HG02759 (cell line): ENCODE data around the gene REEP3.
"Not testable (repeated sequence)": the region's sequence is repeated elsewhere in the genome, so short reads cannot be mapped to it uniquely, and the experiment has no call there.

Source experiments
- ATAC-seq: cut with Tn5 transposase; IDR thresholded peaks from one replicate; pipeline ENCODE4 v1.9.1; 2021; ENCODE audit warnings: mild to moderate bottlenecking, moderate library complexity; ENCODE audit not compliant: unreplicated experiment

REEP3 gene, protein sequence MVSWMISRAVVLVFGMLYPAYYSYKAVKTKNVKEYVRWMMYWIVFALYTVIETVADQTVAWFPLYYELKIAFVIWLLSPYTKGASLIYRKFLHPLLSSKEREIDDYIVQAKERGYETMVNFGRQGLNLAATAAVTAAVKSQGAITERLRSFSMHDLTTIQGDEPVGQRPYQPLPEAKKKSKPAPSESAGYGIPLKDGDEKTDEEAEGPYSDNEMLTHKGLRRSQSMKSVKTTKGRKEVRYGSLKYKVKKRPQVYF

DNA sequence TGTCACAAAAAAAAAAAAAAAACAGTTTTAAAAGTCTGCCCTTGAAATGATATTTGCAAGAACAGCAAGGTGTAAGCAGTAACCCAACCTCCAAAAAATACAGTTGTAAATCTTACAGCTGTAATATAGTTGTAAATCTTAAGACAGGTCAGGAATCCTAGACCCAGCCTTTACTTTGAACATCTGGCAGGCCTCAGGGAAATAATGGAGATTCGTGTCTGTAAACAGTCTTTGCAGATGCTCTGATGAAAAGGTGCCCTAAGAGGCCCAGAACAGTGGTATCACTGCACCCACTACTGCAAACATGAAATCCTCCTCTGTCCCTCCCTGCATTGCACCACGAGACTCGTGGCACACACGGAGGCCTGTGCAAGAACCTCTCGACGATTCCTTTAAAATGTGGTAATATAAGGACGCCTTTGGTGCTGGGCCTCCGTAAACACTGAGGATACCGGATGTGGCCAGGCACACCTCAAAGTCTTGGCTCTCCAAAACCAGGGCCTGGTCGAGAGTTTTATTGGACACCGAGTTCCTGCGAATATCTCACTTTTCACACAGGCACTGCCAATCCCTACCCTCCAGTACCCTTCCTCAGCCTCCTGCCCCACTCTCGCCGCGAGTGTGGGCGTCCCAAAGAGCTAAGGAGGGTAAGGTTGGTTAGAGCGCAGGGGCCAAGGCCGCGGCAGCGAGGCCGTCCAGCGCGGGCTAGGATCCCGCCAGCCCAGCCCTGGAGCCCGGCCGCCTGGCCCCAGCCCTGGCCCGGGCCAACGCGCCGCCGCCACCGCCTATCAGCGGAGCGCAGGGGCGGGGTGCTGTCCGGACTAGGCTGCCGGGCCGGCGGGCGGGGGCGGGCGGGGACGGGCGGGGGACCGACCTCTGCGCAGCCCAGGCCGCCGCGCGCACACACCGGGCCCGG is at the start of gene REEP3:
Gene REEP3, plus strand, starts transcription at position 902 of the 916 bp plus-strand sequence. CDS start 145 bp downstream, outside the sequence.
- ATAC-seq = peak; percentile 83

DNA sequence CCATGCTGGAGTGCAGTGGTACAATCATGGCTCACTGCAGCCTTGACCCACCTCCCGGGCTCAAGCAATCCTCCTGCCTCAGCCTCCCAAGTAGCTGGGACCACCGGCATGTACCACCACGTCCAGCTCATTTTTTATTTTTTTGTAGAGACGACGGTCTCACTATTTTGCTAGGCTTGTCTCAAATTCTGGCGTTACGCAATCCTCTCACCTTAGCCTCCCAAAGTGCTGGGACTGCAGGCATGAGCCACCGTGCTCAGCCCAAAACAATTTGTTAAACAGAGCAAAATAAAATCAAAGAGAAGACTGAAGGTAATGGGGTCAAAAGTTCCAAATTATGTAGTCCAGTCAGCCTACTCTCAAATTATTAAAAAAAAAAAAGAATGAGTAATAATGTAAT is 46.7 kb upstream of the REEP3 start:
- no peak for ATAC-seq

DNA sequence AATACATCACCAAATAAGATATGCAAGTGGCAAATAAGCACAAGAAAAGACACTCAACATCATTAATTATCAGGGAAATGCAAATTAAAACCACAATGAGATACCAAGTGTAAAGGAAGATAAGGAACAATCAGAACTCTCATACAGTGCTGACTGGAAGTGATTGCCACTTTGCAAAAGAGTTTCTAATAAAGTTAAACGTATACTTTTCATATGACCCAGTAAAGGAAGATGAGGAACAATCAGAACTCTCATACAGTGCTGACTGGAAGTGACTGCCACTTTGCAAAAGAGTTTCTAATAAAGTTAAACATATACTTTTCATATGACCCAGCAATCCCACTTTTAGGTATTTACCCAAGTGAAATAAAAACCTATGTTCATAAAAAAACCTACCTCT is 43.3 kb upstream of the REEP3 start:
- ATAC-seq = no peak

DNA sequence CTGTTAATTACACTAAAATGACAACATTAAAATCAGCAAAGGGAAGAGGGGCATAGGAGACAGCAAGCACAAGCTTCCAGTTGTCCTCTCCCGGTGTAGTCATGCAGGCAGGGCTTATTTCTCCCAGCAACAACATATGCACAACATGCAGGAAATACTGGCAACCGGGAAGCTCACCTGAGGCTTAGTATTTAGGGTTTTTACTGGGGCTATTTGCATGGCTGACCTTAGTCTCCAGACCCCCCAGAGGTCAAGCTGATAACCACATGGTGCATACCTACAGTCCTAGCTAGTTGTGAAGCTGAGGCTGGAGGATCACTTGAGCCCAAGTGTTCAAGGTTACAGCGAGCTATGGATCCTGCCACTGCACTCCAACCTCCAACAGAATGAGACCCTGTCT is 42.6 kb upstream of the REEP3 start:
- no peak for ATAC-seq

DNA sequence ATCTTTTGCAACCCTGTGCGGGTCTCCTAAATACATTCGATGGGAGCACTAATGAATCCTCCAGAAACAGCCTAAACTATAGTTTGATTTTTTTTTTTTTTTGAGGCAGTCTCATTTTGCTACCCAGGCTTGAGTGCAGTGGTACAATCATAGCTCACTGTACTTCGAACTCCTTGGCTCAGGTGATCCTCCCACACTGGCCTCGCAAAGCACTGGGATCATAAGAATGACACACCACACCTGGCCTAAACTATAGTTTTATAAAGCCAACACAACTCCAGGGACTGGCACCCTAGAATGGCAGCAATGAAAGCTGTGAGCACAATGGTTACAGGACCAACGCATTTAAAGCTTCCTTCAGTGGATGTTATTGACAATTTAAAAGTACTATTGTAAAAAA is 41.0 kb upstream of the REEP3 start:
- ATAC-seq = no peak

DNA sequence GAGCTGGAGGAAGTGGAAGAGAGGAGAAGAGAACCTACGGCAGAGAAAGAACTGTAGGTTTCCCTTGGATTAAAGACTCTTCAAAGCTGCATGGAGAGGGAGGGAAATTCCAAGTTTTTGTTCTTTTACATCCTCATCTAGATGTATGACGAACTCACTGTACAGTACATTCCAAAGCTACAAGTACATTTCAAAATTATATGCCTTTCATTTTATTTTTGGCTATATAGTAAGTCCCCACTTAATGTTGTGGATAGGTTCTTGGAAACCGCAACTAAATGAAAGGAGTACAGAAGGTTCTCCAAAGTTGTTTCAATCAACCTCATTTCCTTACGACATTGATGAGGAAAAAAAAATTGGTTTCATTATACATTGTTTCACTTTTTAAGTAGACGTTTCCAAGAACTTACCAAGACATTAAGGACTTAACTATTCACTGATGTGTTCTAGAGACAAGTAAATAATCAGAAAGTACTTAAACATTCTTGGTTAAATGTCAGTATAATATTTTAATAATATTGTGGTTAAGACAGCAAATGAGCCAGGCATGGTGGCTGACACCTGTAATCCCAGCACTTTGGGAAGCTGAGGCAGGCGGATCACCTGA is 39.3 kb upstream of the REEP3 start:
- ATAC-seq = no peak

DNA sequence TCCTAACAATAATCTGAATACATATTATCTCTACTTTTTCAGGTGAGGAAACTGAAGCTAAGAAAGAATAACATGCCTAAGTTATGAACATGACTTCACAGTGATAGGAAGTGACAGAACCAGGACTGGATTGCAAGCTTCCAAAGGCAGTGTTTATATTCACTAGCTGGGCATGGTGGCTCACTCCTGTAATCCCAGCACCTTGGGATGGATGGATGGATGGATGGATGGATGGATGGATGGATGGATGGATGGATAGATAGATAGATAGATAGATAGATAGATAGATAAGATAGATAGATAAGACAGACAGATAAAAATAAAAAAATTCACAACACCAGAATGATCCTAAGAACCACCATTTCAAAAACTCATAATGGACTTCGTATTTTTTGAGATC is 37.2 kb upstream of the REEP3 start:
- no peak for ATAC-seq

DNA sequence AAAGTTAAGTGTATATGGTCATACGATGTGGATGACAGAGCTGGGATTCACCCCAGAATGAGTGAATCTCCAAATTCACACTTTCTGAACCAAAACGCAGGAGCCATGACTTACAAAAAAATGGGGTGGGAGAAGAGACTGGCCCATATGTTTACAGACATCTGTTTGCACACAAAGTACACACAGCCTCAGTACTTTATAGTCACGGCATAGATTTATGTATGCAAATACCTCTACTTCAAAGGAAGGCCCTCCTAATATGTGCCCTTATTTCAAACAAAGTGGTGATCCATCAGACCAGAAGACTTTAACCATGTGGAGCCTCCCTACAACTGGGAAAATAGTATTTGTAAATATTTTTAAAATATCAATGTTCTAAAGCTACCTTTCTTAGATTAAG is 33.2 kb upstream of the REEP3 start:
- no peak for ATAC-seq

DNA sequence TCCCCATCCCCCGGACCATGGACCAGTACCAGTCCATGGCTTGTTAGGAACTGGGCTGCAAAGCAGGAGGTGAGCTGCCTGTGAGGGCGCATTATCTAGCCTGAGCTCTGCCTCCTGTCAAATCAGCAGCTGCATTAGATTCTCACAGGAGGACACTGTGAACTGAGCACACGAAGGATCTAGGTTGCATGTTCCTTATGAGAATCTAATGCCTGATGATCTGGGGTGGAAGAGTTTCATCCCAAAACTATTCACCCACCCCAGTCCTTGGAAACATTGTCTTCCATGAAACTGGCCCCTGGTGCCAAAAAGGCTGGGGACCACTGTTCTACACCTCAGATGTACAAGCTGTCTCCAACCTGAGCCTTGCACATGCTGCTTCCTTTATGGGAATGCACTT is 31.4 kb upstream of the REEP3 start:
- ATAC-seq = no peak

DNA sequence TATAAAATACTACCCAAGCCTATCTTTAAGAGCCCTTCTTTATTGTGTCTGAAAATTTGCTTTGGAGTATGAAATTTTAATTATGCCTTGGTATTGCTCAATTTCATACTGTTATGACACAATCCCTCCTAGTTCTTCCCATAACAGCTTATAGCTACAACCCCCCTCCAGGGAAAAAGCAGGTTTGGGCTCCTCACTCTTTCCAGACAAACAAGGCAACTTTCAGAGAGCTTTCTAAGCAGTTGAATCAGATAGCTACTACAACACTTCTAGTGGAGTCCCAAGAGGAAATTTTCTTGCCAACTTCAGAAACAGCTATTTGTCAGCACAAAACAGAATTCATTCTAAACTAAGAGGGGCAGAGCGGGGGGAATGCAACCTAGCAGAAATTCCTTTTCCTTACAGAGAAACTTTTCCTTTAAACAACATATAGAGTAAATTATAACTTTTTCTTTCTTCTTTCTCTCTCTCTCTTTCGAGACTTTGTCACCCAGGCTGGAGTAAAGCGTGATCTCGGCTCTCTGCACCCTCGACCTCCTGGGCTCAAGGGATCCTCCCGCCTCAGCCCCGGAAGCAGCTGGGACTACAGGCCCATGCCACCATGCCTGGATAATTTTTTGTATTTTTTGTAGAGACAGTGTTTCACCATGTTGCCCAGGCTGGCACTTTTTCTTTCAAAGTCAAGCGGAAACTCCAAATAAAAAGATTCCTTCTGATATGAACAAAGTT is 29.4 kb upstream of the REEP3 start:
- no peak for ATAC-seq

DNA sequence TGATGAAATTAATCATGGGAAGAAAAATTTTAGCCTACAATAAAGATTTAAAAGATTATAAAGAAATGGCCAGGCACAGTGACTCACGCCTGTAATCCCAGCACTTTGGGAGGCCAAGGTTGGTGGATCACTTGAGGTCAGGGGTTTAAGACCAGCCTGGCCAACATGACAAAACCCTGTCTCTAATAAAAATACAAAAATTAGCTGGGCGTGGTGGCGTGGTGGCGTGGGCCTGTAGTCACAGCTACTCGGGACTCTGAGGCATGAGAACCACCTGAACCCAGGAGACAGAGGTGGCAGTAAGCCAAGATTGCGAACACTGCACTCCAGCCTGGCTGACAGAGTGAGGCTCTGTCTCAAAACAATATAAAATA is 28.9 kb upstream of the REEP3 start:
- ATAC-seq = not testable (repeated sequence)

DNA sequence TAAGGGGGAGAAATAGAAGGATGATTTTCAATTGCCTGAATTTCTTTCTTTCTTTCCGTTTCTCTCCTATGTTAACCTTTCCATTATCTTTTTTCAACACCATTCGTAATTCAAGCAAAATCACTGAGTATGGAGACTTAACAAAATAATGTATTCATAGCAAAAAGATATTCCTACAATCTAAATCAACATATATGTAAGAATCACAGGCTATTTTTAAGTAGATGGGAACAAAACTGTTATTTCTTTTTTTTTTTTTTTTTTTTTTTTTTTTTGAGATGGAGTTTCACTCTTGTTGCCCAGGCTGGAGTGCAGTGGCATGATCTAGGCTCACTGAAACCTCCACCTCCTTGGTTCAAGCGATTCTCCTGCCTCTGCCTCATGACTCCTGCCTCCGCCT is 28.2 kb upstream of the REEP3 start:
- no peak for ATAC-seq

DNA sequence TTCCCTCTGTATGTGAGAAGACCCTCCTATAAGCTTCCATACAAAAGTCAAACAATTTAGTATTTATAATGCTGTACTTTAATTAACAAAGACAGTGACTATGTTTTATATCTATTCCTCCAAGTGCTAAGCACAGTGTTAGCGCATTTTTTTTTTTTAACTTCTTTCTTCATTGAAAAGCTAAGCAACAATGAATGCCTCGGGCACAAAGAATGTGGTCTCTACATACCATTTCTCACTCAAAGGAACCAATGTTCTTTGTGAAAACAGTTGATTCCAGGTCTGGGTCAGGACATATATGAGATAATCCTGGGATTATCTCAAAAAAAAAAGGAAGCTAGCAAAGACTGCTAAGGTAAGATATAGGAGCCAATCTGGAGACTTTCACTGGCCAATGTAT is 26.2 kb upstream of the REEP3 start:
- no peak for ATAC-seq

DNA sequence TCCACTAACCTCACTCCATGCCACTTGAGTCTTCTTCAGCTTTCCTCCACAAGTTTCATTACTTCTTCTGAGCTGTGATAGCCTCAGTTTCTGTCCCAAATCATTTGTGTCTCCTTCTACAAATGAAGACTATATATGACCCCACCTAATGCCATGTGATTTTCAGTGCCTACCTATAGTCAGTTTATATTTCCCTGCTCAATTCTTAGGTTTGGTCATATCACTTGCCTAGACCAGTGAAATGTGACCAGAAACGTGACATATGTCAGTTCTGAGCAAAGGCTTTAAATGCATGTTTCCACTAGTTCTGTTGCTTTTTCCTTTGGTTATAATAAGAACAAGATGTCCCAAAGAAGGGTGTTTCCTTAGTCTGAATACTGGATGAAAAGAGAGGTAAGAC is 24.6 kb upstream of the REEP3 start:
- no peak for ATAC-seq

DNA sequence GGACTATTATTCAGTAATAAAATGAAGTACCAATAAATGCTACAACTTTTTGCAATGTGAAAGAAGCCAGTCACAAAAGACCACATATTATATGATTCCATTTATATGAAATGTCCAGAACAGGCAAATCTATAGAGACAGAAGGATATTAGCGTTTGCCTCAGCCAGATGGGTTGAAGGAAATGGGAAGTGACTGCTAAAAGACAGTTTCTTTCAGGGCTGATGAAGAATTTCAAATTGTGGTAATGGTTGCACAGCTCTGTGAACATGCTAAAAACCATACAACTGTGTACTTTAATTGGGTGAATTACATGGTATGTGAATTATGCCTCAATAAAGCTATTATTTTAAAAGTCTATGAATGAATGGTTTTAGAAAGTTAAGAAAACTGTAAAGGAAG is 23.9 kb upstream of the REEP3 start:
- ATAC-seq = no peak

DNA sequence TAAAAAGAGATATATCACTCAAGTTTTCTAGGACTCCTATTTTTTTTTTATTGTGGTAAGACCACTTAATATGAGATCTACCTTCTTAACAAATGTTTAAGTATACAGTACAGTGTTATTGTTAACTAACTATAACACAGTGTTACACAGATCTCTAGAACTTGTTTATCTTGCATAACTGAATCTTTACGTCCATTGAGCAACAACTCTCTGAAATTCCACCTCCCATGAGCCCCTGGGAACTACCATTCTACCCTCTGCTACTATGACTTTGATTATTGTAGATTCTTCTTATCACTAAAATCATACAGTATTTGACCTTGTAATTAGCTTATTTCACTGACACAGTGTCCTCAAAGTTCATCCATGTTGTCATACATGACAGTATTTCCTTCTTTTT is 22.5 kb upstream of the REEP3 start:
- no peak for ATAC-seq

DNA sequence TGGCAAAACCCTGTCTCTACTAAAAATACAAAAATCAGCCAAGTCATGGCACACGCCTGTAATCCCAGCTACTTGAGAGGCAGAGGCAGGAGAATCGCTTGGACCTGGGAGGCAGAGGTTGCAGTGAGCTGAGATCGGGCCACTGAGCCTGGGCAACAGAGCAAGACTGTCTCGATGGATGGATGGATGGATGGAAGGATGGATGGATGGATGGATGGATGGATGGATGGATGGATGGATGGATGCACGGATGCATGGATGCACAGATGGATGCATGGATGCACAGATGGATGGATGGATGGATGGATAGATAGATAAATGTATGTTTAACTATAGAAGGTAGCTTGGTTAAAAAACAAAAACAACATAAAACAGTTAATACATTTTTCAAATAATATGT is 20.6 kb upstream of the REEP3 start:
- not testable (repeated sequence) for ATAC-seq

DNA sequence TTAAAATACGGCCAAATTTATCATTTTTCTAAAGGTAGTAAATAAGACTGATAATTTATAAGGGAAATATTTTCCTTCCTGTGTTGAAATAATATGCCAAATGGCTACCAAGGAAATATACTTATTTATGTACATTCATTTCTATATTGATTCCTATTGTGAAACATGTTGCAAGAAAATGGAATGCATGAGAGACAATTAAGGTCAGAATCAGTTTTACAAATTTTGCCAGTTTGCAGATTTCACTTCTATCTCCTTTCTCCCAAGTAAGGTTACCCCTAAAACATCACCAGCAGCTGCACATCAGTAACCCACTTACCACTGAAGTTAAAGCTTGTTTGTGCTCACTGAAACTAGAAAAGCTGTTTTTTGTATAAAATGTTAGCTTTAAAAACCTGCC is 19.2 kb upstream of the REEP3 start:
- no peak for ATAC-seq

DNA sequence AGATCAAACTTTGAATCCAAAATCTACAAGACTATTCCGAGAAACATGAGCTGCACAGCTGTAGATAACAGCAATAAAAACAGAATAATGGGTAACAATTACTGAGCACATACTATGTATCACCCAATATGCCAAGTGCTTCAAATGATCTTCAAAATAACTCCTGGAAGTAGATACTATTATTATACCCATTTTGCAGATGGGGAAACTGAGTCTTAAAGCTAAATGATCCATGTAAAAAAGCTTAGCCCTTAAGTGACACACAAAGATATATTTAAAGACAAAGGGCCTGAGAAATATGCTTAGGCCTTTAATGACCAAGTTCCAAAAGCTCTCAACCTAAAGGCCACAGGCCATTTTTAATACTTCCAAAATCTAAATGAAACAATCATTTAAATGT is 18.4 kb upstream of the REEP3 start:
- ATAC-seq = no peak

DNA sequence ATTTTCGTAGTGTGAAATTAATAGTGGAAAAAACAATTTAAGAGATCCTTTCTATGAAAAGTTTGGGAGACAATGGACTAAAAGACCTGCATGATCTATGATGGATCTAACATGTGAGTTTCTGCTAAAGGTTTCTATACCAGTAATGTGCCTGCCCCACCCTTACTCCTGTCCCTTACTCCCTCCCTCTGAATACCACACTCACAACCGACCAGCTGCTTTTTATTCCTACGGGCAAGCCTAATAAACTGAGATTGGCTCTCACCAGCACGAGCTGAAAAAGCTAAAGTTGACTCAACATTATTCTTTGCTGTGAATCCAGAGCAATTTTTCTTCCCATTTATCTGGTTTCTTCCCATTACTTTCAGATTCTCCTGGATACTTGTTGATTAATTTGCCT is 17.8 kb upstream of the REEP3 start:
- ATAC-seq = no peak

DNA sequence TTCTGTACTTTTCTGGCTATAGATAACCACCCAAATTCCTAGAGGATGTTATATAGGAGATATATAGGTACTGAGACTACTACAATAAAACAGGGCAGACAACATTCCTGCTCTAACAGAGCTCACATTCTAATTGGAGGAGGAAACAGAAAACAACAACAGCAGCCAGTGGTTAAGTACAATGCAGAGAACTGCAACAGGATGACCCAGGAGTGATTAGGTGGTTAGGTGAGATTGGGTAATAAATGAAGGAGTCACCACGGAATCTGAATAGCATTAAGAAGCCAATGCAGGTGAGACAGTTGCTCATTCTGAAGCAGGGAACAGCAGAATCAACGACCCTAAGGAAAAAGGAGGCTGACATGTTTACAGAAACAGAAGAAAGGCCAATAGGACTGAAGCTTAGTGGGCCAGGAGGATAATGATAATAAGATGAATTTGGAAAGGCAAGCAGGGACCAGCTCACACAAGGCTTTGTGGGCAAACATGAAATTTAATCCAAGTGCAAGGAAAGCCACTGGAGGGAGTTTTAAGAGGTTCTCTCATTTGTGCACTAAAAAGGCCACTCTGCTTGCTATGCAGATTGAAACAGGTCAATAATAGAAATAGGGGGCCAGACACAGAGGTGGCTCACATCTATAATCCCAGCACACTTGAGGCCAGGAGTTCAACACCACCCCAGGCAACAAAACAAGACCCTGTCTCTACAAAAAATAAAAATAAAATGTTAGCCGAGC is 16.9 kb upstream of the REEP3 start:
- no peak for ATAC-seq
